GM12892 (cell line): ENCODE data around the gene ZNF367.

Source experiments
- POLR2A ChIP-seq: IDR thresholded peaks from 2 replicates; pipeline ENCODE4 v1.6.1; 2011; ENCODE audit warnings: low read depth, low read length, control low read depth
- TAF1 ChIP-seq: IDR thresholded peaks from 2 replicates; pipeline ENCODE4 v1.6.1; 2011; ENCODE audit warnings: low read depth, mild to moderate bottlenecking, control low read depth, low read length, borderline replicate concordance

DNA sequence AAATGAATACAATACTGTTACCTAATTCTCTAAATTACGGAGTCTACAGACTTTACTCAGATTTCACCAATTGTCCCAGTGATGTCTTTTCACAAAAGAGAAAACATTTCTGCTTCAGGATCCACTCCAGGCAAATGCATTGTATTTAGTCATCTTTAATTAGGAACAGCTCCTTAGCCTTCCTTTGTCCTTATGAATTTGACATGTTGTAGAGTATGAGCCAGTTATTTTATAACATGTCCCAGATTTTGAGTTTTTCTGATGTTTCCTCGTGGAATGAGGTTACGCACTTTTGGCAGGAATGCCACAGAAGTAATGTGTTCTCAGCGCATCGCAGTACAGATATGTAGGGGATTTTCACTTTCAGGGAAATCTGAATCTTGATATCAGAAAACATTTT lies 42.3 kb upstream of the ZNF367 start:
- TF ChIP-seq TAF1 (no peak), POLR2A (no peak)
